SH-SY5Y (cell line): ENCODE data around the gene OR7A10.

ENCODE experiments used
- GATA2 ChIP-seq: IDR thresholded peaks from 2 replicates; pipeline ENCODE4 v1.6.1; 2011; ENCODE audit warnings: mild to moderate bottlenecking, low read depth, low read length
- GATA3 ChIP-seq: IDR thresholded peaks from 2 replicates; pipeline ENCODE4 v1.6.1; 2011; ENCODE audit warnings: low read depth, mild to moderate bottlenecking, low read length, moderate library complexity

GRCh38 chr19:14804765-14805164, 44.0 kb downstream of the OR7A10 start:
- TF ChIP-seq GATA2, result no peak
- TF ChIP-seq GATA3, result no peak
